ENCODE data around the gene MGAT3.
A peak's percentile ranks its signal among the peaks of the same experiment; 100 is the strongest.

The MGAT3 gene

GRCh38 chr22:39494471-39495120 lies 37.8 kb downstream of the MGAT3 start:
- no peaks in the 10 kb centered on the region for H3K27me3 ChIP-seq (ENCODE audit: low read length)
- peaks cover 23% of the 10 kb centered on the region for H3F3A ChIP-seq (ENCODE audit: insufficient read depth)
- peaks cover 6% of the 10 kb centered on the region; the same call in 1 of the 2 replicates for H3K79me2 ChIP-seq (ENCODE audit: insufficient read depth, low read length)
- H4K20me1 ChIP-seq (ENCODE audit: low read depth, low read length): no peaks in the 10 kb centered on the region; the same call in 1 of the 2 replicates
- H3K4me3 ChIP-seq (ENCODE audit: insufficient read depth, low read length, poor library complexity, severe bottlenecking): no peak overlapping the region
- H3K27ac ChIP-seq (ENCODE audit: low read depth, low read length): no peak overlapping the region
- no peaks in the 10 kb centered on the region for H3K9me3 ChIP-seq (ENCODE audit: insufficient read depth, low read length)
- H3K9ac ChIP-seq (ENCODE audit: low read length): no peak overlapping the region
- H3K4me2 ChIP-seq (ENCODE audit: low read depth, low read length, poor library complexity, severe bottlenecking): no peak overlapping the region
- H2AFZ ChIP-seq (ENCODE audit: low read depth, low read length, severe bottlenecking): no peak overlapping the region
- H3K36me3 ChIP-seq (ENCODE audit: low read length): no peaks in the 10 kb centered on the region
- TF ChIP-seq, protein P1, sequence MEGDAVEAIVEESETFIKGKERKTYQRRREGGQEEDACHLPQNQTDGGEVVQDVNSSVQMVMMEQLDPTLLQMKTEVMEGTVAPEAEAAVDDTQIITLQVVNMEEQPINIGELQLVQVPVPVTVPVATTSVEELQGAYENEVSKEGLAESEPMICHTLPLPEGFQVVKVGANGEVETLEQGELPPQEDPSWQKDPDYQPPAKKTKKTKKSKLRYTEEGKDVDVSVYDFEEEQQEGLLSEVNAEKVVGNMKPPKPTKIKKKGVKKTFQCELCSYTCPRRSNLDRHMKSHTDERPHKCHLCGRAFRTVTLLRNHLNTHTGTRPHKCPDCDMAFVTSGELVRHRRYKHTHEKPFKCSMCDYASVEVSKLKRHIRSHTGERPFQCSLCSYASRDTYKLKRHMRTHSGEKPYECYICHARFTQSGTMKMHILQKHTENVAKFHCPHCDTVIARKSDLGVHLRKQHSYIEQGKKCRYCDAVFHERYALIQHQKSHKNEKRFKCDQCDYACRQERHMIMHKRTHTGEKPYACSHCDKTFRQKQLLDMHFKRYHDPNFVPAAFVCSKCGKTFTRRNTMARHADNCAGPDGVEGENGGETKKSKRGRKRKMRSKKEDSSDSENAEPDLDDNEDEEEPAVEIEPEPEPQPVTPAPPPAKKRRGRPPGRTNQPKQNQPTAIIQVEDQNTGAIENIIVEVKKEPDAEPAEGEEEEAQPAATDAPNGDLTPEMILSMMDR (IDR thresholded peaks at IDR 0.05; ENCODE audit: insufficient read depth, low read length, poor library complexity, severe bottlenecking): no peak
- no peak for TF ChIP-seq EZH2phosphoT487 (conservative IDR thresholded peaks at IDR 0.05; ENCODE audit: low read length)
- H3K9me2 ChIP-seq (replicated peaks; ENCODE audit: insufficient read depth, low read length): no peaks in the 10 kb centered on the region

GRCh38 chr22:39496131-39496838 lies 39.5 kb downstream of the MGAT3 start:
- no peaks in the 10 kb centered on the region for H3K36me3 ChIP-seq (ENCODE audit: low read length)
- H3K27ac ChIP-seq (ENCODE audit: low read depth, low read length): no peak overlapping the region
- H3F3A ChIP-seq (ENCODE audit: insufficient read depth): peaks cover 10% of the 10 kb centered on the region
- H3K4me2 ChIP-seq (ENCODE audit: low read depth, low read length, poor library complexity, severe bottlenecking): no peak overlapping the region
- no peak overlapping the region for H3K4me3 ChIP-seq (ENCODE audit: insufficient read depth, low read length, poor library complexity, severe bottlenecking)
- no peak overlapping the region for H2AFZ ChIP-seq (ENCODE audit: low read depth, low read length, severe bottlenecking)
- no peaks in the 10 kb centered on the region for H3K9me2 ChIP-seq (replicated peaks; ENCODE audit: insufficient read depth, low read length)
- no peaks in the 10 kb centered on the region for H3K9me3 ChIP-seq (ENCODE audit: insufficient read depth, low read length)
- TF ChIP-seq, protein P1 (IDR thresholded peaks at IDR 0.05; ENCODE audit: insufficient read depth, low read length, poor library complexity, severe bottlenecking): peak; percentile 83
- no peak for TF ChIP-seq EZH2phosphoT487 (conservative IDR thresholded peaks at IDR 0.05; ENCODE audit: low read length)
- no peak overlapping the region for H3K9ac ChIP-seq (ENCODE audit: low read length)
- H3K79me2 ChIP-seq (ENCODE audit: insufficient read depth, low read length): no peaks in the 10 kb centered on the region
- H3K27me3 ChIP-seq (ENCODE audit: low read length): no peaks in the 10 kb centered on the region
- H4K20me1 ChIP-seq (ENCODE audit: low read depth, low read length): no peaks in the 10 kb centered on the region

DNA sequence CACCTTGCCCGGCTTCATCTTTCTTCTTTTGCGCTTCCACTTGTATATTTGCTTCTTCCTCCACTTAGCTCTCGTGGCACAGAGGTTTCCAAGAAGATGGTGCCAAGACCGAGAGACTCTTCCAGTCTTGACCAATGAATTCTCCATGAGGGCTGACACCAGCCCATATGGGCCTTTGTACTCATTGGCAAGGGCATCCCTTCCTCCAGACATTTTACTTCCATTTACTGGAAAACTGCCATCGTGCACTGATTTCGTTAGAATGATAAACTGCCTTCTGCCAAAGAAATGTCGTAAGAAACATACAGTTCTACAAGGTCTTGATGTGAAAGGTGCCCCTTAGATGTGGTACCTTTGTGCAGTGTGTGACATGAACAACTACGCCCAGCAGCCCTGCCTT lies 40.6 kb downstream of the MGAT3 start:
- no peaks in the 10 kb centered on the region for H3K36me3 ChIP-seq (ENCODE audit: low read length)
- no peaks in the 10 kb centered on the region for H3K9me3 ChIP-seq (ENCODE audit: insufficient read depth, low read length)
- no peak overlapping the region for H2AFZ ChIP-seq (ENCODE audit: low read depth, low read length, severe bottlenecking)
- no peak overlapping the region for H3K27ac ChIP-seq (ENCODE audit: low read depth, low read length)
- H4K20me1 ChIP-seq (ENCODE audit: low read depth, low read length): no peaks in the 10 kb centered on the region
- H3K79me2 ChIP-seq (ENCODE audit: insufficient read depth, low read length): peaks cover under 1% of the 10 kb centered on the region; the same call in 1 of the 2 replicates
- no peak overlapping the region for H3K4me2 ChIP-seq (ENCODE audit: low read depth, low read length, poor library complexity, severe bottlenecking)
- TF ChIP-seq EZH2phosphoT487 (conservative IDR thresholded peaks at IDR 0.05; ENCODE audit: low read length): no peak
- TF ChIP-seq, protein P1 (IDR thresholded peaks at IDR 0.05; ENCODE audit: insufficient read depth, low read length, poor library complexity, severe bottlenecking): no peak
- H3K9ac ChIP-seq (ENCODE audit: low read length): no peak overlapping the region
- H3K4me3 ChIP-seq (ENCODE audit: insufficient read depth, low read length, poor library complexity, severe bottlenecking): no peak overlapping the region
- H3K27me3 ChIP-seq (ENCODE audit: low read length): no peaks in the 10 kb centered on the region
- H3K9me2 ChIP-seq (replicated peaks; ENCODE audit: insufficient read depth, low read length): no peaks in the 10 kb centered on the region
- H3F3A ChIP-seq (ENCODE audit: insufficient read depth): peaks cover 10% of the 10 kb centered on the region

Measured in SU-DHL-6 (cell line).